B cell (primary cell): ENCODE results near the gene CIB1. TPM values are rescaled to one million over a fixed set of nuclear protein-coding genes. Genes with fewer than 3 reads are reported as not detected.

Experiments used
- ATAC-seq: fragments of 200-7000 bp; cut with Tn5 transposase; one replicate; pipeline ENCODE4 v1.10.0; 2021; ENCODE audit warnings: low read depth, mild to moderate bottlenecking, moderate number of reproducible peaks, moderate library complexity
- CTCF ChIA-PET: fragments of 350-600 bp; sonication (Branson Sonifier 250); formaldehyde crosslinking; loops from one replicate; lab custom pipeline; 2021; ENCODE audit warnings: antibody characterized with exemption, inconsistent platforms; lab: Charles Lee
- POLR2A ChIA-PET: fragments of 350-600 bp; sonication (Branson Sonifier 250); formaldehyde crosslinking; loops from one replicate; lab custom pipeline; 2021; ENCODE audit warnings: antibody characterized with exemption; lab: Charles Lee
- DNase-seq: peaks from one replicate; pipeline ENCODE4 v3.0.0; 2013
- H2AFZ ChIP-seq: 2 replicates; pipeline ENCODE4 v1.6.1; 2012; ENCODE audit warnings: mild to moderate bottlenecking, low read depth, low read length; ENCODE audit not compliant: insufficient read depth, poor library complexity, severe bottlenecking
- H3K27ac ChIP-seq, 2 donors: 1 replicate in 1 of 2; 2 replicates in 1 of 2; pipeline ENCODE4 v1.5.1; 2012 to 2013; ENCODE audit warnings: low read length in 2 of 2, mild to moderate bottlenecking in 2 of 2, moderate library complexity in 1 of 2
- H3K27me3 ChIP-seq, 4 experiments: fragments of 200-600 bp in 1 of 4; sonication (generic) in 1 of 4; replicated peaks in 1 of 4; 1 replicate in 2 of 4; 2 replicates in 2 of 4; pipeline versions ENCODE4 v1.6.1 to v1.7.0; 2013 to 2016; ENCODE audit warnings: low read length in 3 of 4, mild to moderate bottlenecking in 2 of 4, mixed read lengths in 1 of 4, moderate library complexity in 1 of 4; ENCODE audit not compliant: insufficient read depth in 4 of 4, control insufficient read depth in 3 of 4; ENCODE audit errors: control extremely low read depth in 1 of 4
- H3K36me3 ChIP-seq, 2 experiments: replicated peaks in 1 of 2; 1 replicate in 1 of 2; 2 replicates in 1 of 2; pipeline versions ENCODE4 v1.6.1 to v1.7.1; 2013; ENCODE audit warnings: low read length in 1 of 2; ENCODE audit not compliant: insufficient read depth in 2 of 2, control insufficient read depth in 1 of 2; ENCODE audit errors: control extremely low read depth in 1 of 2, extremely low read depth in 1 of 2
- H3K4me1 ChIP-seq, 2 donors: fragments of 200-600 bp in 1 of 2; sonication (generic) in 1 of 2; 1 replicate in 1 of 2; 2 replicates in 1 of 2; pipeline versions ENCODE4 v1.5.1 to v1.6.1; 2013 to 2017; ENCODE audit warnings: low read length in 2 of 2; ENCODE audit not compliant: control insufficient read depth in 2 of 2, insufficient read depth in 2 of 2
- H3K4me2 ChIP-seq: replicated peaks from 2 replicates; pipeline ENCODE3; 2012; ENCODE audit warnings: mild to moderate bottlenecking, low read depth, low read length; ENCODE audit not compliant: poor library complexity, severe bottlenecking
- H3K4me3 ChIP-seq, 5 experiments: fragments of 200-600 bp in 1 of 5; sonication (generic) in 1 of 5; 1 replicate in 3 of 5; 2 replicates in 2 of 5; pipeline versions ENCODE4 v1.5.1 to v1.7.0; 2011 to 2016; ENCODE audit warnings: low read length in 4 of 5, mild to moderate bottlenecking in 4 of 5, low read depth in 2 of 5, control low read depth in 1 of 5, moderate library complexity in 1 of 5; ENCODE audit not compliant: insufficient read depth in 1 of 5; ENCODE audit errors: control extremely low read depth in 1 of 5, extremely low read depth in 1 of 5
- H3K79me2 ChIP-seq: fragments of 200-600 bp; sonication (generic); one replicate; pipeline ENCODE4 v1.6.0; 2016; ENCODE audit warnings: low read length; ENCODE audit not compliant: control insufficient read depth, insufficient read depth
- H3K9ac ChIP-seq: fragments of 200-600 bp; sonication (generic); 2 replicates; pipeline ENCODE4 v1.6.1; 2017; ENCODE audit warnings: mild to moderate bottlenecking, low read length, moderate library complexity
- H3K9me3 ChIP-seq, 3 donors: one replicate each; pipeline versions ENCODE4 v1.6.1 to v1.7.1; 2013; ENCODE audit warnings: low read length in 2 of 3; ENCODE audit not compliant: control insufficient read depth in 2 of 3, insufficient read depth in 1 of 3; ENCODE audit errors: control extremely low read depth in 1 of 3
- H4K20me1 ChIP-seq: 2 replicates; pipeline ENCODE4 v1.6.0; 2012; ENCODE audit warnings: mild to moderate bottlenecking, low read length; ENCODE audit not compliant: insufficient read depth, control insufficient read depth, poor library complexity, severe bottlenecking
- H3K27ac Mint-ChIP-seq: one replicate; pipeline ENCODE4 v1.8.0; 2021; ENCODE audit warnings: mixed read lengths
- H3K27me3 Mint-ChIP-seq: one replicate; pipeline ENCODE4 v1.8.0; 2021; ENCODE audit warnings: mixed read lengths
- H3K4me1 Mint-ChIP-seq: one replicate; pipeline ENCODE4 v1.8.0; 2021; ENCODE audit warnings: mixed read lengths
- H3K4me3 Mint-ChIP-seq: one replicate; pipeline ENCODE4 v1.8.0; 2021; ENCODE audit warnings: mixed read lengths
- H3K9me3 Mint-ChIP-seq: one replicate; pipeline ENCODE4 v1.8.0; 2022; ENCODE audit warnings: mixed read lengths; ENCODE audit not compliant: insufficient read depth
- CTCF ChIP-seq: fragments of 200-600 bp; IDR thresholded peaks from one replicate; pipeline ENCODE4 v1.8.0; 2022; ENCODE audit warnings: antibody characterized with exemption, mild to moderate bottlenecking
- EZH2 ChIP-seq: IDR thresholded peaks from 2 replicates; pipeline ENCODE4 v1.6.1; 2012; ENCODE audit warnings: borderline replicate concordance, low read depth, mild to moderate bottlenecking, moderate library complexity, low read length; ENCODE audit not compliant: insufficient read depth, poor library complexity, severe bottlenecking
- WGBS: methylation state at CpG from one replicate; pipeline ENCODE4 v1.1.5; 2013; ENCODE audit warnings: missing lambda C conversion rate; ENCODE audit not compliant: insufficient coverage; 5-methylcytosine and 5-hydroxymethylcytosine counted together
- intact Hi-C: fragments of 100-400 bp; cut with micrococcal nuclease; formaldehyde crosslinking; loops from one replicate; pipeline ENCODE4 v1.10.0; 2022
- polyA plus RNA-seq: library from polyadenylated mRNA; depleted of rRNA; stranded (reverse); fragments of >200 nt; gene quantifications from 2 replicates; pipeline ENCODE4 v1.2.3, GENCODE V29; 2012
- total RNA-seq, 2 donors: library from RNA; stranded (reverse); fragments of 120-200 nt in 1 of 2; gene quantifications; 1 replicate in 1 of 2; 2 replicates in 1 of 2; pipeline versions ENCODE4 v1.2.3 to v1.2.4, GENCODE V29; 2013 to 2022

CIB1 gene
- total and polyA plus RNA-seq, 2 donors (not counting 1 experiment from before 2014, with no cell fraction given), result 153 to 157 TPM

GRCh38 chr15:90227816-90228772, 5.6 kb downstream of the CIB1 start:
- 94% methylated on average over 38 of the region's 38 CpGs for WGBS
- no peak overlapping the region for H2AFZ ChIP-seq
- Mint-ChIP-seq H3K27me3 (no peaks in the 10 kb centered on the region), H3K27ac (peak overlapping the region; percentile 78), H3K9me3 (no peaks in the 10 kb centered on the region), H3K4me1 (peaks cover 40% of the 10 kb centered on the region), H3K4me3 (no peak overlapping the region)
- intact Hi-C loops, result no loop called here
- H3K4me2 ChIP-seq, result no peak overlapping the region
- H3K4me3 ChIP-seq, result no peak overlapping the region
- ATAC-seq (no peak), DNase-seq (no peak)
- H3K27ac ChIP-seq, result no peak overlapping the region
- peaks cover 59% of the 10 kb centered on the region for H4K20me1 ChIP-seq
- peaks cover 46% of the 10 kb centered on the region for H3K79me2 ChIP-seq
- H3K9ac ChIP-seq, result no peak overlapping the region
- POLR2A ChIA-PET, result interaction anchor here (0.6 kb wide), 1 partner anchor 13 kb away, joined by 3 read pairs; no protein-coding TSS in a partner anchor
- peaks cover 32 to 37% of the 10 kb centered on the region in 2 donors for H3K4me1 ChIP-seq
- CTCF ChIA-PET, result interaction anchor here (0.6 to 1.2 kb wide), 3 partner anchors 36 to 711 kb away, joined by 3 to 4 read pairs (median 3); no protein-coding TSS in a partner anchor
- peaks cover 0 to 80% of the 10 kb centered on the region in 2 experiments for H3K36me3 ChIP-seq
- TF ChIP-seq EZH2, result no peak
- H3K9me3 ChIP-seq, result no peaks in the 10 kb centered on the region
- H3K27me3 ChIP-seq, result no peaks in the 10 kb centered on the region

- Mint-ChIP-seq H3K27me3 (no peaks in the 10 kb centered on the region), H3K9me3 (no peaks in the 10 kb centered on the region), H3K4me3 (no peak overlapping the region), H3K27ac (peak overlapping the region; percentile 64), H3K4me1 (peaks cover 37% of the 10 kb centered on the region)
- H3K4me3 ChIP-seq, result no peak overlapping the region
- ChIA-PET CTCF (interaction anchor here (1.2 kb wide), 1 partner anchor 36 kb away, joined by 4 read pairs; no protein-coding TSS in a partner anchor), POLR2A (no interaction called here)
- no peak for TF ChIP-seq CTCF
- no peak for TF ChIP-seq EZH2
- H3K4me2 ChIP-seq, result no peak overlapping the region
- peaks cover 45% of the 10 kb centered on the region for H3K79me2 ChIP-seq
- H4K20me1 ChIP-seq, result peaks cover 57% of the 10 kb centered on the region
- ATAC-seq (no peak), DNase-seq (no peak)
- 92% methylated on average over 5 of the region's 7 CpGs for WGBS
- H2AFZ ChIP-seq, result no peak overlapping the region
- H3K9me3 ChIP-seq, result no peaks in the 10 kb centered on the region
- no peaks in the 10 kb centered on the region for H3K27me3 ChIP-seq
- intact Hi-C loops, result no loop called here
- no peak overlapping the region for H3K27ac ChIP-seq
- H3K4me1 ChIP-seq, result peaks cover 24 to 30% of the 10 kb centered on the region in 2 donors
- H3K36me3 ChIP-seq, result peaks cover 0 to 88% of the 10 kb centered on the region in 2 experiments
- no peak overlapping the region for H3K9ac ChIP-seq
These were observed 6.4 kb downstream of the CIB1 start for GRCh38 chr15:90227336-90227735.
